ENCODE measurements around the gene BACH2.

GRCh38 chr6:90298459-90299053 lies 1.9 kb upstream of the BACH2 start:
- TF ChIP-seq POLR2AphosphoS5 (IDR thresholded peaks at IDR 0.05) (no peak), EP300 (conservative IDR thresholded peaks at IDR 0.05; ENCODE audit: poor library complexity, severe bottlenecking) (no peak), CTCF (IDR thresholded peaks at IDR 0.05; ENCODE audit: poor library complexity, severe bottlenecking) (no peak), TAF1 (IDR thresholded peaks at IDR 0.05; ENCODE audit: low read depth) (no peak), EZH2 (IDR thresholded peaks at IDR 0.05; ENCODE audit: borderline replicate concordance, insufficient read depth, low read length, poor library complexity, severe bottlenecking) (no peak), RAD21 (conservative IDR thresholded peaks at IDR 0.05) (no peak)
